ENCODE data around the gene NUDT16L1.

The NUDT16L1 gene

DNA sequence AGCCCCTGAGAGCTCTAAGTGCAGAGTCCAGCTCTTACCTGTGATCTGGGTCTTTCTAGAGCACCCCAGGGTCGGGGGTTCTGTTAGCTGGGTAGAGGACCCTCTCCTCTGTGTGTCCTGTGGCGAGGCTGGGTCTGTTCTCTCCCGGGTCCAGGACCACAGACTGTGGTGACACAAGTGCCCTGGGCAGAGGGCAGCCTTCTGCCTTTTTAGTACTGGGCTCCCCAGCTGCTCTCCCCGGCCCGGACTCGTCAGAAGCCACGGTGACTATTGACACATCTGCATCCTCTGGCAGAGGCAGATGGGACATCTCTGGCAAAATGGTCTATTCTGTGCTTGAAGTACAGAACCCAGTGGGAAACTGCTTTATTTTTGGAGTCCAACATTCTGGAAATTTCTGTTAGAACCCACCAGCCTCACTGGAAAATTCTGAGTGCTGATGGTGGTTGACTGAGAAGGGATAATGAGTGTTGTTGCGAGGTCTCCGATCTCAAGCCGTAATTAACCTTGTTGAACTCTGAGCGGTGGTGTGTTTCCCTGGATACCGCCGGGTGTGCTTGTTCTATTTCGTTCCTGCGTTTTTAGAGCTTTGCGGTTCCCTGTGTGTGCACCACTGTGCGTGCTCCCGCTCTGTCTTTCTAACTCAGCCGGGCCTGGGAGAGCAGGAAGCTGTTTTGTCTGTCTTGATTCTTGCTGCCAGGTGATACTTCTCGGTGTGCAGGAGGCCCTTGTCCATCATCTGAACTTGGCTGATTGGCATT lies 26.0 kb upstream of the NUDT16L1 start:
- no peaks in the 10 kb centered on the region for H3K9me3 ChIP-seq (replicated peaks; ENCODE audit: low read length)
- peaks cover 29% of the 10 kb centered on the region for H3K36me3 ChIP-seq (ENCODE audit: insufficient read depth, low read length)
- no peak overlapping the region for H3K4me2 ChIP-seq (ENCODE audit: low read length)
- no peaks in the 10 kb centered on the region for H3K4me1 ChIP-seq (ENCODE audit: control insufficient read depth, insufficient read depth, low read length)
- H3K9ac ChIP-seq (ENCODE audit: low read depth, low read length) = no peak overlapping the region
- H3K27me3 ChIP-seq (ENCODE audit: control insufficient read depth, insufficient read depth, low read length) = no peaks in the 10 kb centered on the region
- H3K4me3 ChIP-seq (ENCODE audit: low read length) = no peak overlapping the region

DNA sequence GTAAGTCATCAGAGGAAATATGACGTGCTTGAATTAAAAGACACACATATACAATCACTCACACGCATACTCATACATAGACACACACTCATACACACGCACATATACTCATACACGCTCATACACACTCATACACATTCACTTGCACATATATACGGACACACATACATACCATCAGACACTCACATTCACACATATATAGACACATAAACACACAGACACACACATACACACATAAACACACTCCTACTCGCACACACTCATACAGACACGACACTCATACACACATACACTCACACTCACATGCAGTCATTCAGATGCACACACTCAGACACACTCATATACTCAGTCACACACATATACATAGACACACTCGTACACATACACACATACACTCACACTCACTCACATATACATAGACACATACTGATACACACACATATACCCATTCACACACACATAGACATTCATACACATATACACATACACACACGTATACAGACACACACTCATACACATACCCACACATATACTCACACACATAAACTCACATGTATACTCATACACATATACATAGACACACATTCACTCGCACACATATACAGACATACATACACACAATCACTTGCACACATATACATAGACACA lies 24.9 kb upstream of the NUDT16L1 start:
- no peaks in the 10 kb centered on the region for H3K9me3 ChIP-seq (replicated peaks; ENCODE audit: low read length)
- H3K4me3 ChIP-seq (ENCODE audit: low read length) = no peak overlapping the region
- no peaks in the 10 kb centered on the region for H3K27me3 ChIP-seq (ENCODE audit: control insufficient read depth, insufficient read depth, low read length)
- no peak overlapping the region for H3K4me2 ChIP-seq (ENCODE audit: low read length)
- H3K4me1 ChIP-seq (ENCODE audit: control insufficient read depth, insufficient read depth, low read length) = no peaks in the 10 kb centered on the region
- no peak overlapping the region for H3K9ac ChIP-seq (ENCODE audit: low read depth, low read length)
- H3K36me3 ChIP-seq (ENCODE audit: insufficient read depth, low read length) = peaks cover 34% of the 10 kb centered on the region

DNA sequence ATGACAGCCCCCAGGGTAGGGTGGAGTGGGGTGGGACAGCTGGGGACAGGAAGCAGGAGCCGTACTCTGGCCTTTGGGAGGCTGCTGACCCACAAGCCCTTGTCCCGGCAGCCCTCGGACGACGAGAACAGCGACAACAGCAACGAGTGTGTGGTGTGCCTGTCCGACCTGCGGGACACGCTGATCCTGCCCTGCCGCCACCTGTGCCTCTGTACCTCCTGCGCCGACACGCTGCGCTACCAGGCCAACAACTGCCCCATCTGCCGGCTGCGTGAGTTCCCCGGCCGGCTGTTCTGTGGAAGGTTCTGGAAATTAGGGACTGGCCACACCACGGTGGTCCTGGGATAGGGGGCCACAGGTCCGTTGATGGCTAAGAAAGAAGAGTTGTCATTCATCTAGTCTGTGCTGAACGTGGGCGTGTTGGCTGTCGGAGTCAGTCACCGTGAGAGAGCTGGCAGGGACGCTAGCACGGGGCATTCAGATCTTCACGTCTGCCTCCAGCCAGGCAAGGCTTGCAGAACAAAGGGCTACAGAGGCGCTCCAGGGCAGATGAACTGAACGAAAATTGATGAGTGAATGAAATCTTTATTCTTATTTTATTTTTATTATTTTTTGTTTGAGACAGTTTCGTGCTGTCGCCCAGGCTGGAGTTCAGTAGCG lies 19.8 kb upstream of the NUDT16L1 start:
- no peaks in the 10 kb centered on the region for H3K9me3 ChIP-seq (replicated peaks; ENCODE audit: low read length)
- no peak overlapping the region for H3K9ac ChIP-seq (ENCODE audit: low read depth, low read length)
- no peak overlapping the region for H3K4me3 ChIP-seq (ENCODE audit: low read length)
- H3K4me2 ChIP-seq (ENCODE audit: low read length) = no peak overlapping the region
- peaks cover 34% of the 10 kb centered on the region for H3K36me3 ChIP-seq (ENCODE audit: insufficient read depth, low read length)
- H3K4me1 ChIP-seq (ENCODE audit: control insufficient read depth, insufficient read depth, low read length) = no peaks in the 10 kb centered on the region
- no peaks in the 10 kb centered on the region for H3K27me3 ChIP-seq (ENCODE audit: control insufficient read depth, insufficient read depth, low read length)

DNA sequence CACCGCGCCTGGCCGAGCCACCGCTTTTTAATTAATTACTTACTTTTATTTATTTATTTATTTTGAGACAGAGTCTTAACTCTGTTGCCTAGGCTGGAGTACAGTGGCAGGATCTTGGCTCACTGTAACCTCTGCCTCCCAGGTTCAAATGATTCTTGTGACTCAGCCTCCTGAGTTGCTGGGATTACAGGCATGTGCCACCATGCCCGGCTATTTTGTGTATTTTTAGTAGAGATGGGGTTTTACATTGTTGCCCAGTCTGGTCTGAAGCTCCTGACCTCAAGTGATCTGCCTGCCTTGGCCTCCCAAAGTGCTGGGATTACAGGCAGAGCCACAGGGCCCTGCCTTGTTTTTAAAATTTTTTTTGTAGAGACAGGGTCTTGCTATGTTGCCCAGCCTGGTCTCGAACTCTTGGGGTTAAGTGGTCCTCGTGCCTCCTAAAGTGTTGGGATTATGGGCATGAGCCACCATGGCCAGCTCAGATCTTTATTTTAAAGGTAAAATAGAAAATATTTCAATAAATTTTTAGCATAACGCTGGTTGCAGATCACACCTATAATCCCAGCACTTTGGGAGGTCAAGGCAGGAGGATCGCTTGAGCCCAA lies 18.3 kb upstream of the NUDT16L1 start:
- Histone ChIP-seq H3K4me2 (ENCODE audit: low read length) (no peak overlapping the region), H3K9ac (ENCODE audit: low read depth, low read length) (no peak overlapping the region), H3K36me3 (ENCODE audit: insufficient read depth, low read length) (peaks cover 29% of the 10 kb centered on the region), H3K9me3 (replicated peaks; ENCODE audit: low read length) (no peaks in the 10 kb centered on the region), H3K4me1 (ENCODE audit: control insufficient read depth, insufficient read depth, low read length) (no peaks in the 10 kb centered on the region), H3K27me3 (ENCODE audit: control insufficient read depth, insufficient read depth, low read length) (no peaks in the 10 kb centered on the region), H3K4me3 (ENCODE audit: low read length) (no peak overlapping the region)

DNA sequence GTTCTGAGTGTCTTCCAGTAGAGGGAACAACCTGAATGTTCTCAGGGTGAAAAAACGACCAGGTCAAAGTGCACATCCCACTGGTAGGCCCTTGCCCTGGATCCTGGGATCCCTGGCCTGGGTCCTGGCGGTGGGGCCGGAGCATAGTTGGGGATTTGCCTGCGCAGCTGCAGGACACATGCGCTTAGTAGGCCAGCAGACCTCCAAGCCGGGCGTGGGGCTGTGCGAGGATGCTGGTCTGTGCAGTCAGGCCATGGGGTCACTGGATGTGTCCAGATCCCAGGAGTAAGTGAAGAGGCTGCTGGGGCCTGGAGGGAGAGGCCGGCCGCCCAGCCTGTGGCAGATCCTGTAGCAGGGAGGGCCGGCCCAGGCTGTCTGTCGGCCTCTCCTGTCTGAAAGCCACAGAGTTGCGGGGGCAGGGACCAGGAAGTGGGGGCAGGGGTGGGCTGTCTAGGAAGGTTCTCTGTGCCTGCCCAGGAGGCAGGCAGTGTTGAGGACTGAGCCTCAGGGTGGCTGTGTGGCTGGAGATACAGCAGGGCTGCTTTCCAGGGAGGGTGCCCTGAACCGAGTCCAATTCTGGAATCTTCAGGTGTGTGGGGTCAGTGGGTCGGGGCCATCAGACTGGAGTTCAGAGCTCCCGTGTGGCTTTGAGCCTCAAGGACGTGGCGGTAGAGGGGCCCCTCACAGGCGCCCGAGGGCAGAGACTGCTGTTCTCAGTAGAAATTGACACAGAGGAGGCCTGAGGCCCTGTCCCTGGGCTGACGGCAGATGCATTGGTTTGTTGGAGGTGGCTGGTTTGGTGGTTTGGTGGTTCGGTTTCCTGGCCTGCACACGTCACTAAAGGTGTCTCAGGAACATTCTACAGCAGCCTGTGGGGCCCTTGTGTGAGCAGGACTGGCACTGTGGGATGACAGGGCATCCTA lies 17.2 kb upstream of the NUDT16L1 start:
- Histone ChIP-seq H3K36me3 (ENCODE audit: insufficient read depth, low read length) (peaks cover 22% of the 10 kb centered on the region), H3K9ac (ENCODE audit: low read depth, low read length) (no peak overlapping the region), H3K4me3 (ENCODE audit: low read length) (no peak overlapping the region), H3K4me1 (ENCODE audit: control insufficient read depth, insufficient read depth, low read length) (no peaks in the 10 kb centered on the region), H3K9me3 (replicated peaks; ENCODE audit: low read length) (no peaks in the 10 kb centered on the region), H3K27me3 (ENCODE audit: control insufficient read depth, insufficient read depth, low read length) (no peaks in the 10 kb centered on the region), H3K4me2 (ENCODE audit: low read length) (no peak overlapping the region)

DNA sequence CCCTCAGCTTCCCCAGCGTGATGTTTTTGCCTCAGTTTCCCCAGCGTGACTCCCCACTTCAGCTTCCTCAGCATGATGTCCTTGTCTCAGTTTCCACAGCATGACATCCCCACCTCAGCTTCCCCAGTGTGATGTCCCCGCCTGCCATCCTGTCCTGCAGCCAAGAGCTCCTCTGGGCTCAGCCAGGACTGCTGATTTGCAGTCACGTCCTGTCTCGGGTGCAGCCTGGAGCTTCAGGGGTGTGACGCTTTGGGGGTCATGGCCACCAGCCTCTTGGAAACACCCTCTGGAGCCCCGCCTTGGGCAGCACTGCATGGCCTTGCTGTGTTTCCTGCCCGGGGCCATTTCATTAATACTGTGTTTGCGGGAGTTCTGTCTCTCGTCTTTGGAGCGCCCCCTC lies 16.5 kb upstream of the NUDT16L1 start:
- no peak overlapping the region for H3K4me2 ChIP-seq (ENCODE audit: low read length)
- H3K9me3 ChIP-seq (replicated peaks; ENCODE audit: low read length) = no peaks in the 10 kb centered on the region
- H3K36me3 ChIP-seq (ENCODE audit: insufficient read depth, low read length) = peaks cover 23% of the 10 kb centered on the region
- H3K4me1 ChIP-seq (ENCODE audit: control insufficient read depth, insufficient read depth, low read length) = no peaks in the 10 kb centered on the region
- H3K4me3 ChIP-seq (ENCODE audit: low read length) = no peak overlapping the region
- H3K9ac ChIP-seq (ENCODE audit: low read depth, low read length) = no peak overlapping the region
- H3K27me3 ChIP-seq (ENCODE audit: control insufficient read depth, insufficient read depth, low read length) = no peaks in the 10 kb centered on the region

DNA sequence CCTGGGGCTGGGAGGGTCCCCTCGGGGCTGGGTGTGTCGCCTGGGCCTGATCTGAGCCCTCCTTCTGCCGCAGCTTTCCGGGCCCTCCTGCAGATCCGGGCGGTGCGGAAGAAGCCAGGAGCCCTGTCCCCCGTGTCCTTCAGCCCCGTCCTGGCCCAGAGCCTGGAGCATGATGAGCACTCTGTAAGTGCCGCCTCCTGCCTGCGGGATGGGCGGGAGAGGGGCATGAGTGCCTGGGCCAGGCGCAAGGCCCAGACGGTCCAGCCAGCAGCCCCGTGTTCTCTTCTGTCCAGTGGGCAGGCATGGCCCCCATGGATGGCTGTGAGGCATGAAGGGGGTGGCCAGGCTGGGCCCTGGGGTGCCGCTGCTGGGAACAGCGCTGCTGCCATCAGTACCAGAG lies 16.0 kb upstream of the NUDT16L1 start:
- Histone ChIP-seq H3K27me3 (ENCODE audit: control insufficient read depth, insufficient read depth, low read length) (no peaks in the 10 kb centered on the region), H3K4me1 (ENCODE audit: control insufficient read depth, insufficient read depth, low read length) (no peaks in the 10 kb centered on the region), H3K9me3 (replicated peaks; ENCODE audit: low read length) (no peaks in the 10 kb centered on the region), H3K36me3 (ENCODE audit: insufficient read depth, low read length) (peaks cover 27% of the 10 kb centered on the region), H3K9ac (ENCODE audit: low read depth, low read length) (no peak overlapping the region), H3K4me2 (ENCODE audit: low read length) (no peak overlapping the region), H3K4me3 (ENCODE audit: low read length) (no peak overlapping the region)

DNA sequence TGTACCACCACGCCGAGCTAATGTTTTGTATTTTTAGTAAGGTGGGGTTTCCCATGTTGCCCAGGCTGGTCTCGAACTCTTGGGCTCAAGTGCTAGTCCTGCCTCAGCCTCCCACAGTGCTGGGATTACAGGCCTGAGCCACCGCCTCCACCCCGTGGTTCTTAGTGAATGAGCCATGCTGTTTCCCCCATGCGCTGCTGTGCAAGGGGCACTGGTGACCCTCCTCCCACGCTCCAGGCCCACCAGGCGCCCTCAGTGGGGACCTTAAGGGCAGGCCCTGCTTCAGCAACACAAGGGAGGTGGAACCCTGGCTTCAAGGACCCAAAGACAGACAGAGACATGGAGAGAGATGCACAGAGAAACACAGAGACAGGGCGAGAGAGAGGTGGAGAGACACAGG lies 15.4 kb upstream of the NUDT16L1 start:
- Histone ChIP-seq H3K36me3 (ENCODE audit: insufficient read depth, low read length) (peaks cover 26% of the 10 kb centered on the region), H3K4me3 (ENCODE audit: low read length) (no peak overlapping the region), H3K9ac (ENCODE audit: low read depth, low read length) (no peak overlapping the region), H3K4me2 (ENCODE audit: low read length) (no peak overlapping the region), H3K9me3 (replicated peaks; ENCODE audit: low read length) (no peaks in the 10 kb centered on the region), H3K4me1 (ENCODE audit: control insufficient read depth, insufficient read depth, low read length) (no peaks in the 10 kb centered on the region), H3K27me3 (ENCODE audit: control insufficient read depth, insufficient read depth, low read length) (no peaks in the 10 kb centered on the region)

DNA sequence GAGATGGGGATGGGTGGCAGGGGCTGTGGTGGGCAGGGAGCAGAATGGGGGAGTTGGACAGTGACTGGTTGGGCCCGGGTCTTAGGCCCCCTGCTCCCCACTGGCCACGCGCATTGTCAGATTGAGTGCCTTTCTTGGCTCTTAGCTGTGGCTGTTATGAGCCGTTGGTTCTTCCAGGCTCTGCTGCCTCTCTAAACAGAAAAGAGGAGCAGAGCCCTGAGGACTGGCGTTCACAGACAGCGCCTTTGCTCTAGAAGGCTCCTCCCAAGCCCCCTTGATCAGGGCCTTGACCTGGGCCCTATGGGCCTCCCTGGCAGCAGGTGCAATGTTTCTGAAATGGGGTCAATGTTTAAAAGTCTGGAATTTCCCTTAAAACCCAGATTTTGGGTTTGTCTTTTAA lies 14.8 kb upstream of the NUDT16L1 start:
- peaks cover 26% of the 10 kb centered on the region for H3K36me3 ChIP-seq (ENCODE audit: insufficient read depth, low read length)
- H3K9ac ChIP-seq (ENCODE audit: low read depth, low read length) = no peak overlapping the region
- H3K9me3 ChIP-seq (replicated peaks; ENCODE audit: low read length) = no peaks in the 10 kb centered on the region
- H3K27me3 ChIP-seq (ENCODE audit: control insufficient read depth, insufficient read depth, low read length) = no peaks in the 10 kb centered on the region
- no peaks in the 10 kb centered on the region for H3K4me1 ChIP-seq (ENCODE audit: control insufficient read depth, insufficient read depth, low read length)
- no peak overlapping the region for H3K4me2 ChIP-seq (ENCODE audit: low read length)
- no peak overlapping the region for H3K4me3 ChIP-seq (ENCODE audit: low read length)

DNA sequence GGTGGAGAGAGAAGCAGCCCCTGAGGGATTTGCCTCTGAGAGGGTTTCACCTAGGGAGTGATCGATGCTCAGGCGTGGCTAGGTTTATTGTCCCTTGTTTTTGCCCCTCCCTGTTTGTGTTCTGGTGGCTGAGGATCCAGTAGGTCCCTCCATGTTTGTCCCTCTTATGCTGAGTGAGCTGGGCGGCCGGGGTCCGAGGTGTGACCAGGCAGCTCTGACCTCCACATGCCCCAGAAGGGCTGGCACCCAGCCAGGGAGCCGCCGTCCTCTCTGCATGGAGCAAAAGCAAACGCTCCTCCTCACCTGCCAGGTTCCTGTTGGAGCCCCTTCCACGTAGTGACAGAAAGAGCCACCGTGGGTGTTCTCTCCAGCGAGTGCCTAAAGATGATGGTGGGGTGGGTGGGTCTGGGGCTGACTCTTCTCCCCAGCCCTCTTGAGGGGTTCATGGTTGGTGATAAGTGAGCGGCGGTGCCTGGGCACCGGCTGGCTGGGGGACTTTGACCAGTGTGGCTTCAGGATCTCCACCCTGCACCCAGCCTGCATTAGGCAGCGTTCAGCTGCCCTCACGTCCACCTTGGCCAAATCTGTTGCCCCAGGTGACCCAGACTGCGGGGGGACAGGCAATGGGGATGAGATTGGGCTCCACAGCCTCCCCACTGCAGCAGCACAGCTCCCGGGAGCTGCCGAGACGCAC lies 14.1 kb upstream of the NUDT16L1 start:
- Histone ChIP-seq H3K9ac (ENCODE audit: low read depth, low read length) (peak overlapping the region; percentile 73), H3K36me3 (ENCODE audit: insufficient read depth, low read length) (peaks cover 30% of the 10 kb centered on the region), H3K4me1 (ENCODE audit: control insufficient read depth, insufficient read depth, low read length) (no peaks in the 10 kb centered on the region), H3K4me2 (ENCODE audit: low read length) (peak overlapping the region; percentile 72), H3K27me3 (ENCODE audit: control insufficient read depth, insufficient read depth, low read length) (no peaks in the 10 kb centered on the region), H3K9me3 (replicated peaks; ENCODE audit: low read length) (no peaks in the 10 kb centered on the region), H3K4me3 (ENCODE audit: low read length) (peak overlapping the region; percentile 54)
